Measurements from ENCODE around the gene VSX1. TPM values are rescaled to one million over a fixed set of nuclear protein-coding genes. Genes with fewer than 3 reads are reported as not detected.

The VSX1 gene
- total and polyA plus RNA-seq, 11 donors = 0.19 to 0.96 (median 0.49) TPM; not detected in 5

GRCh38 chr20:25049261-25050060, 32.5 kb downstream of the VSX1 start:
- DNase-seq = peak in 4 of 5 donors; percentile 11 to 27 (median 20)
- TF ChIP-seq POLR2A (IDR thresholded peaks at IDR 0.05) = no peak
- TF ChIP-seq, protein P1, sequence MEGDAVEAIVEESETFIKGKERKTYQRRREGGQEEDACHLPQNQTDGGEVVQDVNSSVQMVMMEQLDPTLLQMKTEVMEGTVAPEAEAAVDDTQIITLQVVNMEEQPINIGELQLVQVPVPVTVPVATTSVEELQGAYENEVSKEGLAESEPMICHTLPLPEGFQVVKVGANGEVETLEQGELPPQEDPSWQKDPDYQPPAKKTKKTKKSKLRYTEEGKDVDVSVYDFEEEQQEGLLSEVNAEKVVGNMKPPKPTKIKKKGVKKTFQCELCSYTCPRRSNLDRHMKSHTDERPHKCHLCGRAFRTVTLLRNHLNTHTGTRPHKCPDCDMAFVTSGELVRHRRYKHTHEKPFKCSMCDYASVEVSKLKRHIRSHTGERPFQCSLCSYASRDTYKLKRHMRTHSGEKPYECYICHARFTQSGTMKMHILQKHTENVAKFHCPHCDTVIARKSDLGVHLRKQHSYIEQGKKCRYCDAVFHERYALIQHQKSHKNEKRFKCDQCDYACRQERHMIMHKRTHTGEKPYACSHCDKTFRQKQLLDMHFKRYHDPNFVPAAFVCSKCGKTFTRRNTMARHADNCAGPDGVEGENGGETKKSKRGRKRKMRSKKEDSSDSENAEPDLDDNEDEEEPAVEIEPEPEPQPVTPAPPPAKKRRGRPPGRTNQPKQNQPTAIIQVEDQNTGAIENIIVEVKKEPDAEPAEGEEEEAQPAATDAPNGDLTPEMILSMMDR (IDR thresholded peaks at IDR 0.05) = no peak
- peak overlapping the region in 1 of 12 donors; percentile 9 for H3K4me3 ChIP-seq
- no peak for ATAC-seq
- WGBS, 4 donors = 53 to 62% (median 58%) methylated on average over 16 of the region's 16 CpGs
- no peaks in the 10 kb centered on the region for H3K9me3 ChIP-seq
- H3K36me3 ChIP-seq = peaks cover 0 to 25% (median 18%) of the 10 kb centered on the region in 9 donors
- H3K27me3 ChIP-seq = no peaks in the 10 kb centered on the region
- peak overlapping the region; percentile 29 to 100 (median 94) for H3K27ac ChIP-seq
- H3K4me1 ChIP-seq = peaks cover 28 to 98% (median 87%) of the 10 kb centered on the region in 12 donors
- intact Hi-C loops (cut with DNase I) = no loop called here

DNA sequence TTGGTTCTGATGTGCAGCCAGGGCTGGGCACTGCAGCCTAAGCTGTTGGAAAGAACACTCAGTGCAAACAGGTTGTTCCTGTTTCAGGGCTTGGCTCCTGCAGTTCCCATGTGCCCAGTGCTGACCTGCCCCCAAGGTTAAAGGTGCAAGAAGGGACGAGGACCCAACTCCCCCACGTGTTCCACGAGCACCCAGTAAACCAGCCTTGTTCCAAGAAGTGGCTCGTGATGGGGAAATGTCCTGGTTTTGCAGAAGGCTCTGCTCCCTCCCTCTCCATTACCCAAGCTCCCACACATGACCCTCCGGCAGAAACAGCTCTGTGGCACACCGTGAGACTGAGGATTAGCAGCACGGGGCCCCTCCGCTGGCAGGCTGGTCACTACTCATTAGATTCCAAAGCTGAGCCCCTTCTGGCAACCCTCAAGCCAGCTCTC, 33.4 kb downstream of the VSX1 start:
- peak overlapping the region; percentile 29 to 100 (median 94) for H3K27ac ChIP-seq
- no peaks in the 10 kb centered on the region for H3K27me3 ChIP-seq
- TF ChIP-seq, protein P1 (IDR thresholded peaks at IDR 0.05) = no peak
- no peak for TF ChIP-seq POLR2A (IDR thresholded peaks at IDR 0.05)
- H3K4me1 ChIP-seq = peaks cover 19 to 98% (median 87%) of the 10 kb centered on the region in 12 donors
- peaks cover 0 to 25% (median 18%) of the 10 kb centered on the region in 9 donors for H3K36me3 ChIP-seq
- peak in 1 of 4 donors; percentile 19 for ATAC-seq
- DNase-seq = peak in 2 of 5 donors; percentile 27 to 34
- WGBS, 4 donors = 44 to 70% (median 57%) methylated on average over 8 of the region's 8 CpGs
- intact Hi-C loops (cut with DNase I) = no loop called here
- no peak overlapping the region for H3K4me3 ChIP-seq
- H3K9me3 ChIP-seq = no peaks in the 10 kb centered on the region

GRCh38 chr20:25047766-25048165, 34.2 kb downstream of the VSX1 start:
- DNase-seq (peak in 2 of 5 donors; percentile 5 to 9), ATAC-seq (no peak)
- no peaks in the 10 kb centered on the region for H3K9me3 ChIP-seq
- no peak for TF ChIP-seq POLR2A (IDR thresholded peaks at IDR 0.05)
- TF ChIP-seq, protein P1 (IDR thresholded peaks at IDR 0.05) = no peak
- H3K27me3 ChIP-seq = no peaks in the 10 kb centered on the region
- H3K4me3 ChIP-seq = no peak overlapping the region
- WGBS, 4 donors = 79 to 86% (median 84%) methylated on average over 13 of the region's 13 CpGs
- H3K27ac ChIP-seq = peak overlapping the region in 11 of 12 donors; percentile 16 to 100 (median 93)
- peaks cover 0 to 25% (median 18%) of the 10 kb centered on the region in 9 donors for H3K36me3 ChIP-seq
- peaks cover 19 to 98% (median 89%) of the 10 kb centered on the region in 12 donors for H3K4me1 ChIP-seq
- intact Hi-C loops (cut with DNase I) = no loop called here
